ENCODE results near the gene TERT.
"Not testable (repeated sequence)": the region's sequence is repeated elsewhere in the genome, so short reads cannot be mapped to it uniquely, and the experiment has no call there.

Gene TERT

DNA sequence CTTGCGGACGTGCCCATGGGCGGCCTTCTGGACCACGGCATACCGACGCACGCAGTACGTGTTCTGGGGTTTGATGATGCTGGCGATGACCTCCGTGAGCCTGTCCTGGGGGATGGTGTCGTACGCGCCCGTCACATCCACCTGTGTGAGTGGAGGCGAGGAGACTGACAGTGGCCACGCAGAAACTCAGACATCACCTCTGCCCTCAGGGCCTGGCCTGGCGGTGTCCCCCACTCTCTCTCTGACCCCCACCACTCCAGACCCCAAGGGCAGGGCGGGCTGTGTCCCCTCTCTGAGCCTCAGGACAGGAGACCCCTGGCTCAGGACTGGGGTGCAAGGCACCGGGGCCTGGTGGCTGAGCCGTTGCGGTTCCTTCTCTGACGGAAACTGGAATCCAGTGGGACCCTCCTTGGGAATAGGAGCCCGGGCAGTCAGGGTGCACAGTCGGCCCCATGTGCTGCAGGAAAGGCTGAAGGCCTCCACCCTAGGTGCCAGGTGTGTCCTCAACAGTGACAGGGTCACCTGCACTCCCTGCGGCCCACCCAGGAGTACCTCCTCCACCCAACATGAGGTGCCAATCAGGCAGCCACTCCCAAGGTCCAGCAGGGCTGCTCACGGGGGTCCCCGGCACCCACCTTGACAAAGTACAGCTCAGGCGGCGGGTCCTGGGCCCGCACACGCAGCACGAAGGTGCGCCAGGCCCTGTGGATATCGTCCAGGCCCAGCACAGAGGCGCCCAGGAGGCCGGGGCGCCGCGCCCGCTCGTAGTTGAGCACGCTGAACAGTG is 16.0 kb downstream of the TERT start:
- DNase-seq (ENCODE audit: low spot score), result no peak

DNA sequence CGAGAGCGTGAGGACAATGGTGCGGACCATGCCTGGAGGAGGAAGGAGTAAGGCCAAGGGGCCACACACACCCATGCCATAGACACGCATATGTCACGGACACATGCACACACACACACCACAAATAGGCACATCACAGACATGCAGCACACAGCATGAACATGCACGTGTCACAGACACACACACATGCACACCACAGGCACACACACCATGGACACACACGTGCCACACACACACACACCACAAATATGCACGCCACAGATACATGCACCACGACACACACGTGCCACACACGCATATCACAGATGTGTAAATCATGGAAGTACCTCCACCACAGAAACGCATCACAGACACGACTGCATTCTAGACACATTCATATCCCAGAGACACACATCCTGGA is 16.7 kb downstream of the TERT start:
- no peak for DNase-seq (ENCODE audit: low spot score)

DNA sequence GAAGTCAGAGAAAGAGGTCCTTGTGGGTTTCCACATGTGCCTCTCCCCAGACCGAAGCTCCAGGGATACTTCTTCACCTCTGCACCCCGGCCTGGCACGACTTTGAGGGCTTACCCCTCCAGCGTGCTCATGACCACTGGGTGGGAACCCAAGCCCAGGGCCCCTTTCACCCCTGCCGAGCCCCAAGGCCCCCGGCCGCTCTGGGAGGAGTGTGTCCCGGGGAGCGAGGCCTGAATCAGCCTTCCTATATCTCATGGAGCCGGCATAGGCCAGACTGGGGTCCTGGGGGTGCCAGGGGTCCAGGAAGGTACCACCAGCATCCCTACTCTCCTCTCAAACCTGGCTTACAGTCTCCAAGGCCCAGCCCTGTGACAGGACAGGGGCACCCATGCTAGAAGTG is 17.1 kb downstream of the TERT start:
- DNase-seq (ENCODE audit: low spot score), result no peak

DNA sequence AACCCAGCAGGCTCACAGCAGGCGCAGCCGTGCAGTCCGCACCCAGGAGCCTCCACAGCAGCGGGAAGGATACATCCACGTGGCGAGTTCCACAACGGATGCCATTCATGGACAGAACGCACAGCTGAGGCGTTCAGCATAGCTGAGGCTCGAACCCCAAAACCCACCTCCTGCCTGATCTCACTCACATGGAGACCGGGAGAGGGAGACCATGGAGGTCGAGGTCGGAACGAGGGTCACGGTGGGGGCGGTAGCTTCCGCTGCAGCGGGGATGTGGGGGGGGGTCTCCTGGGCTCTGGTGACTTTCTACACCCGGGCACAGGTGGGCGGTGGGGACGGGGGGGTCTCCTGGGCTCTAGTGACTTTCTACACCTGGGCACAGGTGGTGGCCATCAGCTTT is 17.5 kb downstream of the TERT start:
- DNase-seq (ENCODE audit: low spot score), result no peak

DNA sequence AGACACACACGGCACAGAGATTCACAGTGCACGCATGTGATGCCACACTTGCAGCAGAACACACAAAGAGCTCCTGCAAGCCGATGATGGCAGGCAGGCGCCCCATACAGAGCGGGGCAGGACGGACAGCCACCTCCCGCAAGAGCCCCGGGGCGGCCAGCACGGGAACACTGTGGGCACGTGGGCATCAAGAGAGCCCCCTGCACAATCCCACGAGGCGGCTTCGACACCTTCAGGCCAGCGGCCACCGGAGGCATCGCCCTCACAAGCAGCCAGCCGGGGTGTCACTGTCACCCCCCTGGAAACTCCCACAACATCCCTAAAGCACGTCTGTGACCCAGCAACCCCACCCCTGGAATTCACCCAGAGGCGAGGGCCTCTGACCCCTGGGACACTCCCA is 17.9 kb downstream of the TERT start:
- no peak for DNase-seq (ENCODE audit: low spot score)

DNA sequence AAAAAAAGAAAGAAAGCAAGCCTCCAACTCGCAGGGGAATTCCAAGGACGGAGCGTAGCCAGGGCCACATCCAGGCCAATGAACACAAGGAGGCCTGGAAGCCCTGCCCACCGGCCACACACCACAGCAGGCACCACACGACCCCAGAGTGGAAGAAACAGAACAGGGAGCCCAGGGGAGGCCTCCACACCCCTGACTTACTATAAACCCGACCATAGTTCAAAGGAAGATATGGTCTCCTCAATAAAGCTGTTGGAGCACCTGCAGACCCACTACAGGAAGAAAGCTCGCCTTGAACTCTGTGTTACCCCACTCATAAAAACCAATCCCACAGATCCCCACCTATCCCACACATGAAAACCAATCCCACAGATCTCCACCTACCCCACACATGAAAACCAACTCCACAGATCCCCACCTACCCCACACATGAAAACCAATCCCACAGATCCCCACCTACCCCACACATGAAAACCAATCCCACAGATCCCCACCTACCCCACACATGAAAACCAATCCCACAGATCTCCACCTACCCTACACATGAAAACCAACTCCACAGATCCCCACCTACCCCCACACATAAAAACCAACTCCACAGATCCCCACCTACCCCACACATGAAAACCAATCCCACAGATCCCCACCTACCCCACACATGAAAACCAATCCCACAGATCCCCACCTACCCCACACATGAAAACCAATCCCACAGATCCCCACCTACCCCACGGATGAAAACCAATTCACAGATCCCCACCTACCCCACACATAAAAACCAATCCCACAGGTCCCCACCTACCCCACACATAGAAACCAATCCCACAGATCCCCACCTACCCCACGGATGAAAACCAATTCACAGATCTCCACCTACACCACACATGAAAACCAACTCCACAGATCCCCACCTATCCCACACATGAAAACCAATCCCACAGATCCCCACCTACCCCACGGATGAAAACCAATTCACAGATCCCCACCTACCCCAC is 19.2 kb downstream of the TERT start:
- DNase-seq (ENCODE audit: low spot score), result not testable (repeated sequence)

DNA sequence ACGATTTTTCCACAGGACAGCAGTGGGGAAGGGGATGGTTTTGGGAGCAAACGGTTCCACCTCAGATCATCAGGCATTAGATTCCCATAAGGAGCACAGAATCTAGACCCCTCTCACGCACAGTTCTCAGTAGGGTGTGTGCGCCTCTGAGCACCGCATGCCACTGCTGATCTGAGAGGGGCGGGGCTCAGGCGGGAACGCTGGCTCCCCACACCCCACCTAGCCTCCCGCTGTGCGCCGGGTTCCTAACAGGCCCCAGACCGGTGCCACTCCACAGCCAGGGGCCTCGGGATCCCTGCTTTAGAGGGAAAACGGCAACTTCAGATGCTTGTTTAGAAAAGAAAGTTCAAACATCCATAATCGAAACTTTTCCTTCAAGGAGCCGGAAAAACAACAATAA is 20.4 kb downstream of the TERT start:
- no peak for DNase-seq (ENCODE audit: low spot score)

DNA sequence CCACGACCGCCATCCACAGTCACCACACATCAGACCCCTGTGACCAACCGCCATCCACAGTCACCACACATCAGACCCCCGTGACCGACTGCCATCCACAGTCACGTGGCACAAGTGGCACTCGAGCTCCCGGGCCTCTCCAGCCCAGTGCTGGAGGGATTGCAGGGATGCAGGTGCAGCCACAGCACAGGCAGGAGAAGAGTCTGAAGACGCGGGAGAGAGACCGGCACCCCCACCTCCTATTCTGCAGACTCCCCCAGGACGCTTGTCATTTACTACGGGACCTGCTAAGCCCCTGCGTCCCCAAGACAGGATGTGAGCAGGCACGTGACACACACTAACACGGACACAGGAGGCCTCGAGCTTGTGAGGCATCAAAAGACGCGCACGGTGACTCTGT is 21.1 kb downstream of the TERT start:
- no peak for DNase-seq (ENCODE audit: low spot score)

DNA sequence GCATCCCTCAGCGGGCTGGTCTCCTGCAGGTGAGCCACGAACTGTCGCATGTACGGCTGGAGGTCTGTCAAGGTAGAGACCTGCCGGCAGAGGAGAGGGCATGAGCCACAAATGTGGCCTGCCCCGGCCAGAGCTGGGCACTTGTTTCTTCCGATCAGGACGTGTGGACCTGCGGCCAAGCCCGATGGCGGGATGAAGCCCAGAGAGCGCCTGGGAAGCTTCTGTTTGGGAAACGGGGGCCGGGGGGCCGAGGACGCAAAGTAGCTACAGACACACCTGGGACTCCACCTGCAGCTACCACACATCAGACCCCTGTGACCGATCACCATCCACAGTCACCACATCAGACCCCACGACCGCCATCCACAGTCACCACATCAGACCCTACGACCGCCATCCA is 22.7 kb downstream of the TERT start:
- no peak for DNase-seq (ENCODE audit: low spot score)

DNA sequence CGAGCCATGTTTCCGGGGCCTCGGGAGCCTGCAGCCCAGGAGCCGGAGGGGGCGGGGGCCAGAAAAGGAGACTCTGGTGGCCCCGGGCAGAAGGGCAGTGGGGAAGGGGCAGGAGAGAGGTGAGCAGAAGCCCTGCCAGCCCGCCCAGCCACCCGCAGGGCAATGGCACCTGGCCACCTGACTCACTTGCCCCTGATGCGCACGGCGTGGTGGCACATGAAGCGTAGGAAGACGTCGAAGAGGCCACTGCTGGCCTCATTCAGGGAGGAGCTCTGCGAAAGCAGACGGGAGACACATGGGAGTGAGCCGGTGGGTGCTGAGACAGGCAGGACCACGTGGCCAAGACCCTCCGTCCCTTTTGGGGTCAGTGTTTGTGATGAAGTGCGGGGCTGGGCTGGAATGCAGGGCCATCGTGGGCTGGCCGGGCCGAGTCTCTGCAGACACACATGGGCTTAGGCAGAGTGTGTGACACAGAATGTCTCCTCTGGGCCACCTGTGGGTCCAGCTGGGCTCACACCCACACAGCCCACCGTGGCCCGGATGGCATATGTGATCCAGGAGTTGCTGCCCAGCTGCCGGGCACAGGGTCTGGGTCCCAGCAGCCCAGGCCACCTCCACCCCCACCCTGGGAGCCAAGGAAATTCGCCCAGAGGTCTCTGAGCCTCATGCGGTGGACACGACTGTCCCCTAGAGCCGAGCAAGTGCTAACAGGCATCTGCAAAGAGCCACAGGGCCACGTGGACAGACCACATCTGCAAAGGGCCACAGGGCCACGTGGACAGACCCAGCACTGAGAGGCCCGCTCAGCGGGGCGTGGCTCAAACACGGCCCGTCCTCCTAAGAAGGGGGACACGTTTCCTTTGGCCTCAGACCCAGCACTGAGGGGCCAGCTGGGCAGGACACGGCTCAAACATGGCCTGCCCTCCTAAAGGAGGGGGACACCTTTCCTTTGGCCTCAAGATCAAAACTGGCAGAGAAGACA is 23.6 kb downstream of the TERT start:
- DNase-seq (ENCODE audit: low spot score), result no peak

DNA sequence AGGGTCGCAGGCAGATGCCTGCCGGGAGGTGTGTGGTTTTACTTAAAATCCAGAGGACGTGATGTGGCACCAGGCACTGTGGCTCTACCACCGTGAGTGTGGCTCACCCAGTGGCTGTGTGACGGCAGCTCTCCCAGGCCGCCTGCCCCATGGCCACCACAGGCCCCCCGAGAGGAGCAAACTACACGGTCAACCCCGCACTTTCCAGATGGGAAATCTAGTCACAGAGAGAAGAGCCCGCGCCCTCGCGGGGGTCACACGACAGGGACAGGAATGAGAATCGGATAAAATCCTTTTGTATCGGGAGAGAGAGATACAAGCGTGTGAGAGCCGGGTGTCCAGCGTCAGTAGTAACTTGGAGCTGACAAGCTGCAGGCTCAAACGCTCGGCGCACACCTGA is 24.4 kb downstream of the TERT start:
- no peak for DNase-seq (ENCODE audit: low spot score)

DNA sequence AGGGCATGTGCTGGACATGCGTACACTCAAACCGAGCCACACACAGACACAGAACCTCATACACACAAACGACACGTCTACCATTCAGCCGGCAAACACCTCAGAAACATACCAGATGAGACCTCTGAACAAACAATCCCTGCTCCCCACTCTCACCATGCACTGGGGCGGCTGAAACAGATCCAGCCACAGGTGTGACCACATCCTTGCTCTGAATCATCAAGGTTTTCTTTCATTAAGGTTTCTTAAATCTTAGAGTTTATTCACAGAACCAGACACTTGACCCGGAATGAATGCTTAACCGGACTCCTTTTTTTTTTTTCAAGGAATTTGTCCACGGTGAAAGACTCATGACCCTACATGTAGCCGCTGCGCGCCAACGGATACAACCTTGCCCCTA is 26.2 kb downstream of the TERT start:
- DNase-seq (ENCODE audit: low spot score), result no peak

DNA sequence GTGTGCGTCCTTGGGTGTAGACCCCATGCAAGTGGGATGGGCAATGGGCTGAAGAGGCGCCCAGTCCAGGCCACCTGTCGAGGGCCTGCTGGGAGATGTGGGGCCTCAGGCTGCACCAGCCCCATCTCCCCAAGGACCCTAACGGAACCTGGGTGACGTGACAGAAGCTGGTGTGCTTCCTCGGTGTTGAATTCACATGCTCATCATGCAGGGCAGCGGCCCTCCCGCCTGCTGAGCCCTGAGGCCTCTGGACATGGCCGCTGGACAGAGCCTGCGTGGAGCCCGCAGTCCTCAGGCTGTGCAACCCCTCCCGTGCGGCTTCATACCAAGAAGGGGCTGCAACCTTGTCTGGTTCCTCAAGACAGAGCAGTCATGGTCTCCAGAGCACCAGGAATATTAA is 26.8 kb downstream of the TERT start:
- no peak for DNase-seq (ENCODE audit: low spot score)

DNA sequence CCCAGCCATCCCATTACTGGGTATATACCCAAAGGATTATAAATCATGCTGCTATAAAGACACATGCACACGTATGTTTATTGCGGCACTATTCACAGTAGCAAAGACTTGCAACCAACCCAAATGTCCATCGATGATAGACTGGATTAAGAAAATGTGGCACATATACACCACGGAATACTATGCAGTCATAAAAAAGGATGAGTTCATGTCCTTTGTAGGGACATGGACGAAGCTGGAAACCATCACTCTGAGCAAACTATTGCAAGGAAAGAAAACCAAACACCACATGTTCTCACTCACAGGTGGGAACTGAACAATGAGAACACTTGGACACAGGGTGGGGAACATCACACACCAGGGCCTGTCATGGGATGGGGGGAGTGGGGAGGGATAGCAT is 27.4 kb downstream of the TERT start:
- DNase-seq (ENCODE audit: low spot score), result not testable (repeated sequence)

DNA sequence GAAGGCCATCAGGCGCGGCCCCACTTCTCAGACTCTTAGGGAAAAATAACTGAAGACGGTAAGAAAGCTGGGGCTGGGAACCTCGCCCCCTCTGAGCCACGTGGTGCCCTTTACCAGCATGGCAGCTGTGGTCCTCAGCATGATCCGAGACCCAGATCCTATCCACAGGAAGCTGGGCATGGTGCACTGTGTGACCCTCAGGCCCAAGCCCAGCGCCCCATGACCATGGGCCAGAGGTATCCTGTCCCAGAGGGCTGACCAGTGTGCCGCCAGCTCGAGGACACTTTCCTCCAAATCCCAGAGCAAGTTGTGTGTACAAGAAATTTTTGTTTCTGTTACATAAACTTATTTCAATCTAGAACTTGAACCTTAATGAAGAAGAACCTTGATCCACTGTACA is 28.1 kb downstream of the TERT start:
- no peak for DNase-seq (ENCODE audit: low spot score)

DNA sequence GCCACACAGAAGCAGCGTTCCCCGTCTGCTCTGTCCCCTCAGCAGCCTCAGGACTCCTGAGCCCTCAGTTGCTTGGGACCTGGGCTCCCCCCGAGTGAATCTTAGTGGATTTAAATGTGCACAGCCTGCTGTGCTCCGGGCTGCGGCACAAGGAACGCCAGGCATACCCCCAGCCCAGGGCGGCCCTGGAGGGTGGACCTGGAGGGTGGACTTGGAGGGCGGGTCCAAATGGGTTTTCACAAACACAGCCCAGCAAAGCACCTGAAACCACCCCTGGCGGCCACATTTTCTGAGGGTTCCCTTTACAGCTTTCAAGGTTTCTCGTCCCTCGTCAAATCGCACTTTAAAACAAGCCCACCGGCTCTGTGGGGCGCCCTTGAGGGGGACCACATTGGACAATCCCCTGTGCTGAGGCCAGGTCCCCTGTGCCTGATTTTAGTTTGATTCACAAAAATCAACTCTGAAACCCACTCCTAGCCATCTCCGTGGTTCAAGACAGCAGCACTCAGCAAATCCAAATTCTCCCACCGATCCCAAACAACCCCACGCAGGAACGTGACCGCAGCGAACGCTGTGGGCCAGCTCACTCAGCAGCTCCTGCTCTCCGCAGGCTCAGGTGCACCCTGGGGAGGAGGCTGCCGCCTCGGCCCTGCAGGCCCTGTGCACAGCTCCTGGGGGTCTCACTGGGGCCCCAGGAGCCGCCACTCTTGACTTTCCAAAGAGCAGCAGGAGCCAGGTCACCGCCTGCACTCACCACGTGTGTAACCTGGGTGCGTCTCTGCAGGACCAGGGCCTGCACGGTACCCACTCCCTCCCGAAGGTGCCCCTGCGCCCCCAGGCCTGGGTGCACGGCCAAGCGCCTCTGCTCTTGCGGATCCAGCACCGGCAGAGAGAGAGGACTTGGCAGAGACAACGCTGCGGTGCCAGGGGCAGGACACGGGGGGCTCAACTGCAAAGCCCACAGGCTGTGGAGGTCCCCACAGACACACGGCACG is 29.1 kb downstream of the TERT start:
- no peak for DNase-seq (ENCODE audit: low spot score)

DNA sequence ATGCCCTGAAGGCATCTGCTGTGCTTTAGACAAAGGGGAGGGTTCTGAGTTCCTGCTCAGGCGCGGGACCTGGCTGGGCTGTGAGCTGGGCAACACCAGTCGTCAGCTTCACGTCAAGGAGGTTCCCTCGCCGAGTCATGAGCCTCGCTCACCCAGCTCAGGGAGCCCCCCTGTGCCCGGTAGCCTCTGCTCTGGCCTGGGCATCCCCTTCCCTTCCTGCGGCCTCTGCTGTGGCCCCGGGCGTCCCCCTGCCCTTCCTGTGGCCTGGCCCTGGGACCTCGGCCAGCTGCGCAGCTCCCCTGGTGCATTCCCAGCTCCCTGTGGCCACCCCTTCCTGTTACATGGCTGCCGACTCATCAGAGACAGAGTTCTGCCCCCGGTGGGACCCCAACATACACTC is 29.8 kb downstream of the TERT start:
- no peak for DNase-seq (ENCODE audit: low spot score)

DNA sequence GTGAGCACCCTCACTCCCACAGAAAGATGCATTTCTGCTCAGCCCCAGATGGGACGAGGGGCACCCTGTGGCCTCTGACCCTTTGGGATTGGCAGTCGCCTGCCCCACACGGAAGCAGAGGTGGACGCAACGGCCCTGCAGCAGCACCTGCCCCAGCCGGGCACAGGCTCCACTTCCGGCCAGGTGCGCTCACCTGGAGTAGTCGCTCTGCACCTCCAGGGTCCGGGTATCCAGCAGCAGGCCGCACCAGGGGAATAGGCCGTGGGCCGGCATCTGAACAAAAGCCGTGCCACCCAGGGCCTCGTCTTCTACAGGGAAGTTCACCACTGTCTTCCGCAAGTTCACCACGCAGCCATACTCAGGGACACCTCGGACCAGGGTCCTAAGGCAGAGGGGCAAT is 30.7 kb downstream of the TERT start:
- DNase-seq (ENCODE audit: low spot score), result no peak

DNA sequence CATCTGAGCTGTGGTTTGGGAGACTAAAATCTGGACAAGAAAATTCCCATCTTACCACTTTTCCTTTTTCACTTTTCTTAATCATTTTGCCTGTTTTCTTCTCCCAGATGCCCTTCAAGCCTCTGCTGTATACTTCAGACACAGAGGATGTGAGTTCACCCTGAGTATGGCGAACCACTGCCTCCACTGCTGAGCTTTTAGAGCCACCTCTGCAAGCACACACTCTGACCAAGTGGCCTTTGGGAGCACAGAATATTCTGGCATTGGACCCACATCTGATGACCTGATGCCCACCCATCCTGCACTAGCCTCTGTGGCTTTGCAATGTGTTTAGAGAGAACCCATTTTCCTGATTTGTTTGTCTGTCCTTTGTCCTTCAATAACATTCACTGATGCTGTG is 32.5 kb downstream of the TERT start:
- no peak for DNase-seq (ENCODE audit: low spot score)

DNA sequence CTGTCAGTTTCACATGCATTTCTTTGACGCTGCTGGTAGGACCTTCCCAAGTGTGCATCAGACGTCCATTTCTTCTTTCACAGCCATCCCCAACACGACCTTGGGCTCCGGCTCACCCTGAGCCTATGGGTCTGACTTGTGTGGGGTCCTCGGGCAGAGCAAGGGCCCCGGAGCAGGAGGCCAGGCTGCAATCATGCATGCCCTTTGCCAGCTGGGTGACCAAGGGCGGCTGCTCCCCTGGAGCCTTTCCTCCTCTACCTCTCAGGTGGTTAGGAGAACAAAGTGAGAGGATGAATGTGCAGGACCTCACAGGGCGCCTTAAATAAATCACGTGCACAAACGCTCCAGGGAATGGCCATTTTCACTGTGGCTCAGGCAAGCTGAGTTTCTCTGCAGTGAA is 33.2 kb downstream of the TERT start:
- DNase-seq (ENCODE audit: low spot score), result no peak
